AG20443 (cell line): ENCODE data around the gene AURKAIP1.

Experiments used
- DNase-seq: peaks from one replicate; pipeline ENCODE4 v3.0.0; 2012; ENCODE audit warnings: low spot score, mixed read lengths

Gene AURKAIP1

DNA sequence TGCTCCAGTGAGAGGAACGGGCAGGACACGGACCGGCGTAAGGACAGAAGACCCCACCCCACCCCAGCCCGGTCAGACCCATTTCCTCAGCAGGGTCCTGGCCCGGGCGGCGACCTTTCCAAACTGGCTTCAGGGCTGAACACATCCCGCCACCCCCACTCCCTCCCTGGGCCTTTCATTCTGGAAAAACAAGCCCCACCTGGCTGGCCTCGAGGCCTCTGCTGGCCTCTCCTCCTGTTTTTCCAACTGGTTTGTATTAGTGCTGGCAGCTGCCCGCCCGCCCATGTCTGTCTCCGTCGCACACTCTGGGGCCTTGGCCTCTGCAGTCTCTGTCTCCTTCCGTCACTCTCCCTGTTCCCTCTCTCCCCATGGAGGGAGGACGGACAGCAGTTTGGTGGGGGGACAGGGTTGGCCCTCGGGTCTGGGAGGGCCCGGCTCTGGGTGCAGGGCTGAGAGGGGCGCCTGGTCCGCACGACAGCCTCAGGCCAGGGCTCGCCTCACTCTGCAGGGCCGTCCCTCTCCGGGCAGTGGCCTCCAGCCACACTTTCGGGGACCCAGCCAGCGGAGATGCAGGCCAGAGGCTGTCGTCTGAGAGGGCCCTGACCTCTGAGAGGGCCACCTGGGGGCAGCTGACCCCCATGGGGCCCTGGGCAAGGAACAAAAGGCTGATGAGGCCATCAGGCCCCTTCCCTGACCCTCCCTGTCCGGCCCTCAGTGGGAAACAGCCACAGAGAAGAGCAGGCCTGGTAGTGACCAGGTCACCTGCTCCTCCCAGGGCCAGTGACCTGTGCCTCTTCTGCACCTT is 15.1 kb downstream of the AURKAIP1 start:
- DNase-seq: peak; percentile 69

DNA sequence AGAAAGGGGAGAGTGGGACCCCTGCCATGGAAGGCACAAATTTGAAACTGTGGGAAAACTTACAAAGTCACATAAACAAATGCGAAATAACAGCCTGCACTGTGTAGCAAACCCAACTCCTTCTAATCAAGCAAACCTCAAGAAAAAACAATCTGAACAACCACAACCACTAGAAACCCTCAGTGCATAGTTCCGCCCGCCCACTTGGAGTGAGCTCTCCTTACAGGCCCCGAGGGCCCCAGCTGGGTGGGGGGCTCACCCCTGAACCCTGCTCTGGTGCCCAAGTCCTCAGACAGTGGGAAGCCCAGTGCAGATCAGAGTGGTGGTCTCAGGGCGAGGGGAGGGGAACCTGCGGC is 15.7 kb downstream of the AURKAIP1 start:
- peak; percentile 52 for DNase-seq

DNA sequence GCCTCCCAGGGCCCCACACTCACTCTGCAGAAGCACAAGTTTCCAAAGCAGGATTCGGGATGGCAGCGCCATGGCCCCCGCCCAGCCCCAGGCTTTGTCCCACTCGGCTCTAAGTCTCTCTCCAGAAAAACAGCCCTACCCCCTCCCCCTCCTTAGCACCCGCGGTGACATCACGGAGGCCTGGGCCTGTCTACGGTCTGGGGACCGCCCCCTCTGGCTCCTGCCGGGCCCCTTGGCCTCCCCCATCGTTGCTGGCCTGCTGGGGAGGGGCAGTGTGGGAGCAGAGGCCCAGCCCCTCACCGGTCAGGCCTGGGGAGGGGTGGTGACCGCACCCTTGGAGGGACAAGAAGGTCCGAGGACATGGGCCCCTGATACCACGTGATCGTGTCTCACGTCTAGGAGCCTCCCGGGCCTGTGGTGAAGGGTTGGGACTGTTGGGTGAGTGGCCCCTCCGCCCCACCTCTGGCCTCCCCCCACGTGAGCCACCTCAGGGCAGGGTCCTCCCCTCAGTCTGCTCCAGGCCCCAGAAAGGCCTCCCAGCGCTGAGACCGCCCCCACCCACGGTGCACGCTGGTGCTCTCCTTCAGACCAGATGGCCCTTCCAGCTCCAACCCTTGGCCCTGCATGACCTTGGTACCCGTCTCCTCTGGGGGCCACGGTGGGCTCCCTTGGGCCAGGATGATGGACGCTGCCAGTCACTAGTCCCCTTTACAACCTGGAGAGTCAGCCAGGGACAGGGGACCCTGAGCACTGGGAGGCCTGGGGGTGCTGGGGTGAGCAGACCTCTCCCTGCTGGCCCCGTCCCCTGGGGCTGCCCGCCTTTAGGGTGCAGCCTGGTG is 16.4 kb downstream of the AURKAIP1 start, which contains the start of gene MXRA8:
Gene MXRA8, minus strand, starts transcription at position 123 of the 839 bp plus-strand sequence. Its CDS starts 51 bp downstream, at position 72.
- peak; percentile 89 for DNase-seq

DNA sequence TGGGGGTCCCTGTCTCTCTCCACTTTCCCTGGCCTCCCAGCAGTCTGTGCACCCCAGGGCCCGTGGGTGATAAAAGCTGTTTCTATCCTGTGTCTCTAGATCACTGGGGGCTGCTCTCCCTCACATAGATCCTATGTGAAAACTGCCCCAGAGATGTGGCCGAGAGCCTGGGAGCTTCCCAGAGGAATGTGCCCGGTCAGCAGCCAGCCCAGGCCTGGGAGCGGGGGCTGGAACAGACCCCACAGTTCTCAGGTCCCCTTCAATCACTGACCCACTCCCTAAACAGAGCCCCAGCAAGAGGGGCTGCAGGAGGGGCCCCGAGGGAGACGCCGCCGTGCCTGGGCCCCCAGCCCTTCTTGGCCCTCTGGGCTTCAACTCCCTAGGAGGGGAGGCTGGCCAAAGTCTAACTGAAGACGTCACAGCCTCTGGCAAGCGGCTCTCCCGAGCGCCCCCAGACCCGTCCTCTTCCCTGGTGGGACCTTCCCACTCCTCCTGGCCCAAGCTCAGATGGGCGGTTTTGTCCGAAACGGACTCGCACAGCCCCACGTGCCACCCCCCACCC is 17.1 kb downstream of the AURKAIP1 start:
- DNase-seq: peak; percentile 39

DNA sequence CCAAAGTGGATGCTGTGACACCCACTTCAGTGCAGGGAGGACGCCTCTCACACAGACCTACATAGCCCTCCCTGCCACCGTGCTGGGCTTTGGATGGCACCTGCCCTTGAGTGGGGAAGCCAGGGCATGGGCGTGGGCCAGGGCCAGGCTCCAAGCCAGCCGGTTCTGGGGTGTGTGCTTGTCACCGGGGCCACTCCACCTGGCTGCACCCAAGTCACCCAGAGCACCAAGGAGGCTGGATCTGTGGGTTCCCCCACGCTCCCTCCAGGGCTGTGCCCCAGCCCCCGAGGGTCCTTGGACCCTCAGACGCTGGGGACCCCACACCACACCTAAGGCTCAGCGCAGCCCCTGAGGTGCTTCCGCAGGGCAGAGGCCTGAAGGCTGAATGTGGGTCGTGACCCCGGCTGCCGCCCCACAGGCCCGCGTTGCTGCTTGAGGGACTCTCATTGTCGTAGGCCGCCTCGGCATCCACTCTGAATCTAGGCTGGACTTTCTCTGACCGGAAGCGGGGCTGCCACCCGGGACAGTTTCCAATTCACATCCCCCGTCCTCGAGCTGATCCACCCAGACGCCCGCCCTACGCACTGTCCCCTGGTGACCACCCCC is 18.1 kb downstream of the AURKAIP1 start:
- no peak for DNase-seq

DNA sequence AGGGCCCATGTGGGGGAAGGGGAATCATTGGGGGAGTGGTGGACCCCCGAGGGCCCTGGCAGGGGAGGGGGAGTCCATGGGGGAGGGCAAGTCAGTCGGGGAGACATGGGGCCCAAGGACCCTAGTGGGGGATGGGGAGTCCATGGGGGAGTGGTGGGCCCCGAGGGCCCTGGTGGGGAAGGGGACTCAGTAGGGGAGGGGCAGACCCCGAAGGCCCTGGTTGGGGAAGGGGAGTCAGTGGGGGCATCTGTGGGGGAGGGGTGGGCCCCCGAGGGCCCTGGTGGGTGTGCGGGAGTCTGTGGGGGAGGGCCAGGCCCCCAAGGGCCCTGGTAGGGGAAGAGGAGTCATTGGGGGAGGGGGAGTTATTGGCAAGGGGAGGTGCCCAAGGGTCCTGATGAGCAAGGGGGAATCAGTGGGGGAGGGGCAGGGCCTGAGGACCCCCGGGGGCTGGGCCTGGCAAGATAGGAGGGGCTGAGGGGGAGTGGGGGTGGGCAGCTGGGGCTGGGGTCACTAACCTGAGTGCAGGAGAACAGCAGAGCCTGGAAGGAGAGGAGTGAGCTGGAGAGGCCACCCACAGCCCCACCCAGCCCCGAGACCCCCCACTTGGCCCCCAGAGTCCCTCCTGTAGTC is 18.7 kb downstream of the AURKAIP1 start:
- no peak for DNase-seq

DNA sequence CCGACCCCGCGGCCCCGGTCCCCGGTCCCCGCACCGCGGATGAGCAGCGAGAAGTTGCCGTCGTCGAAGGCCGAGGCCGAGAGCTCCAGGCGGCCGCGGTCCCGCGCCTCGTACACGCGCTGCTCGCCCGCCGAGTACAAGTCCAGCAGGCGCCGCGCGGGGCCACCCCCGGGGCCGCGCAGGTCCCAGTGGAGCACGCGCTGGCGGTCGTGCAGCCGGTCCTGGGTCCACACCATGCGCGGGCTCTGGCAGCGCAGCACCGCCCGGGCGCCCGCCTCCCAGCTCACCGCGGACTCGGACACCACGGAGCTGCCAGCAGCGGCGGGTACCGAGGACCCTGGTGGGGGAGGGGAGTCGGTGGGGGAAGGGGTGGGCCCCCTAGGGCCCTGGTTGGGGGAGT is 19.6 kb downstream of the AURKAIP1 start:
- peak; percentile 35 for DNase-seq

DNA sequence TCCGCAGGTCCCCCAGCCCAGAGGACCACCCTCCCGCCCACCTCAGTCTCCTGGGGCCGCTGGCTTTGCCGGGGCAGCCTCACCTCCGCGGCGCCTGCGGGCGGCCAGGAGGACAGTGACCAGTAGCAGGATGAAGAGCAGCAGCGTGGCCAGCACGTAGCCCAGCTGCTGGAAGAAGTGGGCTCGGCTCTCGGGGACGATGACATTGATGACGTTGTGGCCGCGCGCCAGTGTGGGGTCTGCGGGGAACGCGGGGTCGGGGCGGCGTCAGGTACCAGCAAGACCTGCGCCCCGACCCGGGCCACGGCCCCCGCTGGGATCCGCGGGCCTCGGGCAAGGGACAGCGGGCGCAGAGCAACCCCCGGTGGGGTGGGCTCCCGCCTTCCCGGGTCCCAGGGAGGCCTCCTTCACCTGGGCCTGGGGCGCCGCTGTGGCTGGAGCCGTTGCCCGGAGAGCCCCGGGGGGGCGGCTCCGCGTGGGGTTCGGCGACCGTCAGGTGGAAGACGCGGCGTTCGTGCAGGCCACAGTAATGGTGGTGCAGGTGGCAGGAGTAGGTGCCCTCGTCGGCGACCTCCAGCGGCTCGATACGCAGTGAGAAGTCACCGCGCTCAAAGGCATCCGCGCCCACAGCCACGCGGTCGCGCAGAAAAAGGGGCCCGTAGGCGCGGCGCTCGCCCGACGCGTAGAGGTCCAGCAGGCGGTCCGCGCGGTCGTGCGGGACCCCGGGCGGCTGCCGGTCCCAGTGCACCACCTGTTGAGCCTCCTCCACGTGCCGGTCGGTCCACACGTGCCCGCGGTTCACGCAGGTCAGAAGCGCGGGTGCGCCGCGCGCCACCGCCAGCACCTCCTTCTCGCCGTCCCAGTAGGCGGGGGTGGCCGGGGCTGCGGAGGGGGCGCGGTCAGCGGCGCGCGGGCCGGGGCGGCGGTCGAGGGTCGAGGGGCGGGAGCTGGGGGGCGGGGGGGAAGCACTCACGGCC is 20.4 kb downstream of the AURKAIP1 start:
- no peak for DNase-seq

DNA sequence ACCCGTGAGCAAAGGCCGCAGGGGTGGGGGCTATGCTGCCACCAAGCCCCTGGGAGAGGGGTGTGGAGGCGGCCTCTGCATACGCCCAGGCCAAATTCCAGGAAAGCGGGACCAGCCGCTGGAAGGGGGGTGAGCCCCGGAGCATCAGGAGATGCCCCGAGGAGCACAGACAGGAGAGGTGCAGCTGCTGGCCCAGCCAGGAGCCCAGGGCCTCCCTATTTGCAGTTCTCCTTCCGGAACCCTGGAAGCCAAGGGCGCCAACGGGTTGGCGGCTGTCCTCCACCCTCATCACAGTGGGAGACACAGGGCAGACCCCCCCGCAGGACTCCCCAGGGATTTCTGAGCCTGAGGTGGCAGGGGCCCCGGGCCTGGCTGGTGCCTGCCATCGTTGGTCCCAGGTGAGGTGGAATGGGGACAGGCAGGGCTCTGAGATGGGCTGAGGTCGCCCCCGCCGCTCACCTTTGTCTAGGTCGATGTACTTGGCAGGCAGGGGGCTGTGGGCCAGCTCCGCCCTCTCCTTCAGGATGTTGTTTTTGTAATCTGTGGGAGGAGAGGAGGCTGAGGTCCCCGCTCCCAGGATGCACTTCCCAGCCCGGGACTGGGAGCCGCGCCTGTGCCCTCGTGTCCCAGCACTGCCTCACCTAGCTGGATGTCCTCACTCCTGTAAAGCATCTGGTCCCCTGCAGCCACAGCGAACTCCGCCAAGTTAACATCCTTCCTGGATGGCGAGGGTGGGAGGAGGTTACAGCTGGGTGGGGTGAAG is 21.4 kb downstream of the AURKAIP1 start:
- DNase-seq: no peak

DNA sequence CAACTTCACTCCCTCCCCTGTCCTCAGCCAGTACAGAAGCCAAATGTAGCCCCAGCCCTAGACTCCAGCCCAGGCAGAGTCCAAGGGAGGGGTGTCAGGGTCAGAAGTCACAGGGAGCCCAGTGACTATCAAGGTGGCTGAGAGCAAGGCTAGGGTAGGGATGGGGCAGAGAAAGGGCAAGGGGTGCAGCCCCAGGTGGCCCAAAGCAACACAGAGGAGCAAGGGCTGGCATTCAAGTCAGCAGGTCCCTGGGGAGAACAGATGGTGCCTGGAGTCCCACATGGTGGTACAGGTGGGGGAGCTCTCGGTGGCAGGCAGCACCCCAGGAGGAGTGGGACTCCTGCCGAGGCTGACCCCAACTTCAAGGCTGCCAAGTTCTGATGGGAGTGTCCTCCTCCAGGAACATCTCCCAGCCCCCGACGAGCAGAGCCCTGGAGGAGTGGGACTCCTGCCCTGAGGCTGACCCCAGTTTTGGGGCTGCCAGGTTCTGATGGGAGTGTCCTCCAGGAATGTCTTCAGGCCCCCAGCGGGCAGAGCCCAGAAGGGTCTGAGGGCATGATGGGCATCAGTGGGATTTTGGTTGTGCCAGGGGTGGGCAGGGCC is 22.1 kb downstream of the AURKAIP1 start:
- no peak for DNase-seq

DNA sequence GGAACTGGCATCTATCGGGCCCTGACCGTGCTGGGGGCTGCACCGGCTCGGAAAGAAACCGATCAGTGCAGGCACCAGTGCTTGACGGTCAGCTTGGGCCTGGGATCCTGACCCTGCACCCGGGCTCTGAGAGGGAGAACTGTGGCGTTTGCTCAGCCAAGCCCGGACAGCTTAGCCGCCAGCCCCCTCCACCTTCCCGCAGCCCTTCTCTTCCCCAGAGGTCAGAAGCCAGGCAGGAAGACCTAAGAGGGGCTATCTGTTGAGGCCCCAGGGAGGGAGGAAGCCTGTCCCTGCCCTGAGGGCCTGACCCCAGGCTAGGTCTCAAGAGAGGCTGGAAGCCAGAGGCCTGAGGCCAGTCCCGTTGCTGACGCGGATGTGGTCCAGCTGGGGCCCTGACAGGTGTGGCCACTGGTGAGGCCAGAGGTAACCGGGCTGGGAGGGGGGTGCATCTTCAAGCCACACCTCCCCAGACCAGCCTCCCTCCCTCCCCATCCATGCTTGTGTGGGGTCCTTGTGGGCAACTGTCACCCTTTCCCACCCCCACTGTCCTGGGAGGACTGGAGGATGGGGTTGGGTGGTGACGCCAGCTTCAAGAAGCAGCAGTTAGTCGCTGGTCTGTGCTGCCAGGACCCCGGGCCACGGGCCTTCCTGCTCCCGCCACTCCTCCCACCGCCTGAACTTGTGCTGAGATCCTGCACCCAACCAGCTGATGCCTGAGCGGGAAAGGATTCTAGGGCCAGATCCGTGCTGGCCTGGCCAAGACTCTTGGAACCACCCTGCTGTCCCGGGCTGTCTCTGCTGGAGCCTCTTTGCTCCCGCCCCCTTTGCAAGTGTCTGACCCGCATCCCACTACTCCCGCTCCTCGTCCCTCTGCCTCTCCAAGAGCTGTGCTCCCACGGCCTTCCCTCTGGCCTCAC is 23.2 kb downstream of the AURKAIP1 start:
- DNase-seq: peak; percentile 42

DNA sequence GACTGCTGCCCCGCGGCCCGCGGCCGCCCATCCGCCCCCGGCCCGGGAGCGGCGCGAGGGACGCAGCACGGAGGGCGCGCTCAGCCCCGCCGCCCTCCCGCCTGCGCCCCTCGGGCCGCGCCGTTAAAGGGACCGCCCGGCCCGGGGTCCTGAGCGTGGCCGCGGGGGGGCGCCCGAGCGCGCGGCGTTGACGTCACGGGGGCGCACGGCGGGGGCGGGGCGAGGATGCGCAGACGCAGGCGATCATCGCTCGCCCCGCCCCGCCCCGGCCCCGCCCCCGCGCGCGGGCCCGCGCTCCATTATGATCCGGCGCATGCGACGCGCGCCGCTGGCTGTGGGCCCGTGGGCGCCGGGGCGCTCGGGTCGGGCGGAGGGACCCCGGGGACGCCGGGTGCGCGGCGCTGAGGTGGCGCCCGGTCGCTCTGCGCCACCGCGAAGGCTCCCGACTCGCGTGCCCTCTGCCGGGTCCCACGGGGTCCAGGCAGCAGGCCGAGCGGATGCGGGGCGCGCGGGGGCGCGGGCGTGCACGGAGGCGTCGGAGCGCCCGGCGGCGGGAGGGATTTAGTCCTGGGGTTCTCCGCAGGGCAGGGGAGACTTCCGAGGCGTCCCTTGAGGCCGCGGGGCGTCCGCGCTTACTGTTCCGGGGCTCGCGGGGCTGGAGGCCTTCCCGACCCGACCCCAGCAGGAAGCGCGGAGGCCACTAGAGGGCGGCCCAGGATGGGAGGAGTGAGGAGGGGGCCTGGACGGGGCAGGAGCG is 25.6 kb downstream of the AURKAIP1 start, which contains the start of gene DVL1:
Gene DVL1, minus strand, starts transcription at position 163 of the 757 bp plus-strand sequence. CDS start 353 bp downstream, outside the sequence.
- peak; percentile 94 for DNase-seq

DNA sequence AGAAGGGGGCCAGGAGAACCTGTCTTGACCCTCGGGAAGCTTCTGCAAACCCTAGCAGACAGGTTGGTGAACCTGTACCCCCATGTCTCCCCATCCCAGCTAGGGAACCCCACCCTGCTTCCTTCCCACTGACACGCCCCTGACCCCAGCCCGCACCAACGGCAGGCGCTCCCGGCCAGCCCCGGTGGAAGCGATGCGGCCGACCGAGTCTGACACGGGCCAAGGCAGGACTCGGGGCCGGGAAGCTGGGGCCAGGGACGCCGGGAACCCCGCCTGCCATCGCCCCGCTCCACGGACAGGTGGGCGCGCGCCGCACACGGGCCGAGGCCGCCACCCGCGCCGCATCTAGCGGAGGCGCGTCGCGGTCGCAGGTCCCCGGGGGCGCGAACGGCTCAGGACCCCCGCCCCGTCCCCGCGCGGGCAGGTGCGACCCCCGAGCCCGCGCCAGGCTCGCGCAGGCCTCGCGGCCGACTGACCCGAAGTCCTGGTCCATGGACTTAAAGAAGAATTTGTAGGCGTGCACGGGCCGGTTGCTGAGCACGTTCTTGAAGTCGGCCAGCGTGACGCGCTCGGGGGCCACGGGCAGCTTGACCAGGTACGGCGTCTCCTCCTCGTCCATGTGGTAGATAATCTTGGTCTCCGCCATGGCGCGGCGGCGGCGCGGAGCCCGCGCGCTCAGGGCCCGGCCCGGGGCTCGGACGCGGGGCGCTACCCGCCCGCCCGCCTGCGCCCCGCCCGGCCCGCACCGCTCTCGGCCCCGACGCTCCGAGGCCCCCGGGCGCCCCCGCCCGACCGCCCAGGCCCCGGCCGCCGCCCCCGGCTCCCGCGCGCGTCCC is 26.4 kb downstream of the AURKAIP1 start:
- no peak for DNase-seq

DNA sequence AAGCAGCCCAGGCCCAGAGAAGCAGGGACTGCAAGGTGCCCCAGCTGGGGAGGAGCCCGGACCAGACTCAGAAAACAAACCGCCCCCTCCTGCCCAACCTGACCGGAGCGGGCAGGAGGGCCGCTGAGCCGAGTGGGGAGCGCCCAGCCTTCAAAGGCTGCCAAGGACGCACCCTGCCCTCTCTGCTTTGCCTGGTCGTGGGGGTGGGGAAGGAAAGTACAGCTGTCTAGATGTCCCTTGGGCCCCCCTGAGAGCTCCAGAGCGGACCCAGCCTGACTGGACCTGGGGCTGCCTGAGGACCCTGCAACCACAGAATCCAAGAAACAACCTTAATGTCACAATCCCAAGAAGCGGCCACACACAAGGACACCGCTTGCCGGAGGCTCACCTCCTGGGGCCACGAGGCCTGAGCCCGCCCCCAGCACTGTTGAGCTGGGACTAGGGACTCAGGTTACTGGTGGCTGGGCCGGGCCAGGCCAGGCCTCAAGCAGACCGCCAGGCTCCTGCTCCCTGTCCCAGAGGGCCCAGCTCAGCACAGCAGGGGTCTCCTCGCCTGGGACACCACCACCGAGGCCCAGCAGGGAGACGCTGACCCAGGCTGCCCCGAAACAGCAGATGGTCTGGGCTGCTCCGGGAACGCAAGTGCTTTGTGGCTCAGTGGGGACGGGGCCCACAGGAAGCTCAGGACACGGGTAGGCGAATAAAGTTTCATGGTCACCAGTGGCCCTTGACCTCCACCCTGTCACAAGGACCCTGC is 27.2 kb downstream of the AURKAIP1 start:
- DNase-seq: peak; percentile 43

DNA sequence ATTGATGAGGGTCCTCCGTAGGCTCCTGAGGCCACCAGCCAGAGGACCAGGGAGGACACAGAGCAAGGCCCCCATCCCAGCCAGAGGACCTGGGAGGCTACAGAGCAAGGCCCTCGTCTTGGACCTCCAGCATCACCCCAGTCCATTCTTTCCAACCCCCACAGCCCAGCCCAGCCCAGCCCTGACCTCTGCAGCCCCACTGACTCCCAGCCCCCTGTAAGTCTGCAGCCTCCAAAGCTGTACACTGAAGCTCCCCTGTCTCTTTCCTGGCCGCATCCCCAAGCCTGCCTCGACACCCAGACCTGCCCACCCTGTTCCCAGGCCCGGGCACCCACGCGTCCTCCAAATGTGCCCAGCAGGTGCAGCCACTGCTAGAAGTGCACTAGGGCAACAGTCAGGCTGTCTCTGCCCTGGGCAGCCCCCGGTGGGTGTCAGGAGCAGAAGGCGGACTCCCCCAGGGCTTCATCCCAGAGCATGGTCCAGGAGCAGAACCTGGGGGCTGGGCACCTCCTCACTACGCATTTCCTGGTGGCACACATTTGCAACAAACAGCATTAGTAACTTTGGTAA is 27.9 kb downstream of the AURKAIP1 start:
- no peak for DNase-seq
